OCI-M1 (cell line): ENCODE measurements around the gene CCDC171.
A peak's percentile ranks its signal among the peaks of the same experiment; 100 is the strongest.
"Not testable (repeated sequence)": the region's sequence is repeated elsewhere in the genome, so short reads cannot be mapped to it uniquely, and the experiment has no call there.

Experiments used
- DNase-seq: peaks from one replicate; lab custom pipeline; 2025; lab: John Stamatoyannopoulos, UW

The CCDC171 gene

DNA sequence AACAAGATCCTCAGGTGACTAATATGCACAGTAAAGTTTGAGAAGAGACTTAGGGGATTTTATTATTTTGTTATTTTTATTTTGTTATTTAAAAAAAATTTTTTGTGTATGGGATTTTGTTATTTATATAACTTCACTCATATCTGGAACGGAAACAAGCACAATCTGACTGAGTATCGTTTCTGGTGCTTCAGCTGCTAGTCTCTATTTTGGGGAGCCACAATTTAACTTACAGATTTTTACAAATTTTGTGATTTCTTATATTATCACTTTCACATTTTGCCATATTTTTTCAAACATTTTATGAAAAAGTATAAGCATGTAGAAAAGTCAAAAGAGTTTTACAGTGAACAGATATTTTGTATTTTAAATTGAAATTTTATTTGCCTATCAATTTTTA, 208.7 kb downstream of the CCDC171 start:
- no peak for DNase-seq

DNA sequence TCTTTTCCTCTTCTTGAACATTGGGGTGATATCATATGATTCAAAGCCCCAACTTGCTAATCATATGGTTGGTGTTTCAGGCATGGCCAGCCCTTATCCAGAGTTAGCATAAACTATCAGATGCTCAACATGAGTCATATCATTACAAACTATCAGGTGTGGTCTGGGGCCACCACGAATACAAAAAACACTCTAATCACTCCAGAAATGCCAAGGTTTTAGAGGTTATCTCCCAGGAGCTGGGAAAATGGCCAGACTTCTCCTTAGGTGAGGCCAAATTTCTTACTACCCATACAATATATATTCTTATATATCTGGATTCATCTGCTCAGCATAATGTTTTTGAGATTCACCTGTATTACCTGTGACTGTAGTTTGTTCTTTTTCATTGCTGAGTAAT, 210.5 kb downstream of the CCDC171 start:
- DNase-seq: no peak

DNA sequence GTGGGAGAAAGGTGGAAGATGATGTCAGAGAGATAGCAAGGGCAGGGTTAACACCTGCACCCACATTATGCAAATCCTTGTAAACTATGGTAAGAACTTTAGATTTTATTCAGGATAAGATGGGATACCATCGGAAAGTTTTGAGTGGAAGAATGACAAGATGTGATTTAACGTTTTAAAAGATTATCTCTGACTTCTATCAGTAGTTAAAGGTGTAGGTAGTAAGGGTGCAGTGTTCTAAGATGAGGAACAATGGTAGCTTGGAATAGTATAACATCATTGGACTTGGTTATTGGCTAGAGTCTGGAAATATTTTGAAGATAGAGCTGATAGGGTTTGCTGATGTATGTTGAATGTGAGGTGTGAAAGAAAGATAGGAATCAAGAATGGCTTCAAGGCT, 211.3 kb downstream of the CCDC171 start:
- no peak for DNase-seq

DNA sequence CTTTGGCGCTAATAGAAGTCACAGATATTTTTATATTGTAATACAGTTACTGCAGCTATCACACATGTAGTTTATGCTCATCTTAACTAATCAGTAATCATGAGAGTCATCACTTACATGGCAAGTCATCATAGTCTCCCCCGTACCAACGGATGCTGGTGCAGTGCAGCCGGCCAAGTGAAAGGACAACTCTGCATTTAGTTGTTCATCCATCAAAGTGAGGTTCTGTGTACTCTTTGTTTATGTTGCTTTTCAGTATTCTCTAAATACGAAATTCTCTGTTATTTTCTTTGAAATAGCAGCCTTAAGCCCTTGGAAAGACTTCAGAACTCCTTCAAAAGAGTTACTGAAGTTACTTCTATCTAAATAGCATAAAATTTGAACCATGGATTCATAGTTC, 216.7 kb downstream of the CCDC171 start:
- DNase-seq: no peak

DNA sequence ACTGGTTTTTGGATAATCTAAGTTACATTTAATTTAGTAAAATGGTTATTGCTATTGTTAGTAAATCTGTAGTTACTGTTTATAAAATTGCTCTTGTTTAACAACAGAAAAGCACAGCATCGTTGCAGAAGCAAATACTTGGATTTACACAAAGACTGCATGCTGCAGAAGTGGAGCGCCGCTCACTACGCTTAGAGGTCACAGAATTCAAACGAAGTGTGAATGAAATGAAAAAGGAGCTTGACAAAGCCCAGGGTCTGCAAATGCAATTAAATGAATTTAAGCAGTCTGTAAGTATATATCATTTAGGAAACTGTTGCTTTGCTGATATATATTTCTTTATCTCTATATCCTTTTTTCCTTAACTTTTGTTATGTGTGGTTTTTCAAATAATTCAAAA, 226.0 kb downstream of the CCDC171 start:
- DNase-seq: no peak

DNA sequence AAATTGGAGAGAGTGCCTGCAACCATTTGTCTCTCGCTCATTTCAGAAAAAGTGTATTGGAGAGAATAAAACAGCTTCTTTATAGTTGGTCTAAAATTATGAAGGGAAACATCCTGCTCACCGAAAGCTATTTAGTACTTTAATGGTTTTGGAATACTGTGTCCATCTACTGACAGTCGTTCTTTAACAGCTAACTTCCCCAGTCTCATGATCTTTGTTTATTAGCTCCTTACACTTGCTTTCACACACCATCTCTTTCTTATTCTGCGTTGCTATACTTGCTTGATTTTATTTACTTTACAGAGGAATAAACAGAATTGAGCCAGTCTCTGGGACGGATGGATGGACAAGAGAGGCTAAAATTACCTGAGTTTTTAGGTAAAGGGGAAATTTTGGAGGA, 229.3 kb downstream of the CCDC171 start:
- DNase-seq: no peak

DNA sequence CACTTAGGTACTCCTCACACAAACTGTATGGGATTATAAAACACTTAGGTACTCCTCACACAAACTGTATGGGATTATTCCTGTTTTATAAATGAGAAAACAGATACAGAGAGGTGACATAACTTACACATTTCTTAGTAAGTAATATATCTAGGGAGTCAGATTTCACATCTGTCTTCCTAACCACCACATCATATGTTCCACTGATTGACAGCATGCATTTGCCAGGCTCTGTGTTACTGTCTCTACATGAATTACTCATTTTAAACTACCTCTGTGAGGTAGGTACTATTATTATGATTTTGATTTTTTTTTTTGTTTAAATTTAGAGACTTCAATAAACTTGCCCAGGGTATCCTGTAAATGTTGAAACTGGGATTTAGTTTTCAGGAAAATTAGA, 232.7 kb downstream of the CCDC171 start:
- DNase-seq: no peak

DNA sequence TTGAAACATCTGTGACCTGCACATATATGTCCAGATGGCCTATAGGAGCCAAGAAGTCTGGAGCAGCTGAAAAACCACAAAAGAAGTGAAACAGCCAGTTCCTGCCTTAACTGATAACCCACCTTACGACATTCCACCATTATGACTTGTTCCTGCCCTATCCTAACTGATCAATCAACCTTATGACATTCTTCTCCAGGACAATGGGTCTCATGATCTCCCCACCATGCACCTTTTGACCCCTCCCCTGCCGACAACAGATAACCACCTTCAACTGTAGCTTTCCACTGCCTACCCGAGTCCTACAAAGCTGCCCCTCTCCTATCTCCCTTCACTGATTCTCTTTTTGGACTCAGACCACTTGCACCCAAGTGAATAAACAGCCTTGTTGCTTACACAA, 233.8 kb downstream of the CCDC171 start:
- DNase-seq: peak; percentile 2

DNA sequence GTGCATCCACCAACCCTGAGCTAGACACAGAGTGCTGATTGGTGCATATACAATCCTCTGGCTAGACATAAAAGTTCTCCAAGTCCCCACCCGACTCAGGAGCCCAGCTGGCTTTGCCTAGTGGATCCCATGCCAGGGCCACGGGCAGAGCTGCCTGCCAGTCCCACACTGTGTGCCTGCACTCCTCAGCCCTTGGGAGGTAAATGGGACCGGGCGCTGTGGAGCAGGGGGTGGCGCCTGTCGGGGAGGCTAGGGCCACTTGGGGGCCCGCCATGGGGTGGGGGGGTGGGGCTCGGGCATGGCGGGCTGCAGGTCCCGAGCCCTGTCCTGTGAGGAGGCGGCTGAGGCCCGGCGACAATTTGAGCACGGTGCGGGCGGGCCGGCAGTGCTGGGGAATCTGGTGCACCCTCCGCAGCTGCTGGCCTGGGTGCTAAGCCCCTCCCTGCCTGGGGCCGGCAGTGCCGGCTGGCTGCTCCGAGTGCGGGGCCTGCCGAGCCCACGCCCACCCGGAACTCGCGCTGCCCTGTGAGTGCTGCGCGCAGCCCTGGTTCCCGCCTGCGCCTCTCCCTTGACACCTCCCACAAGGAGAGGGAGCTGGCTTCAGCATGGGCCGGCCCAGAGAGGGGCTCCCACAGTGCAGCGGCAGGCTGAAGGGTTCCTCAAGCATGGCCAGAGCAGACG, 257.5 kb downstream of the CCDC171 start:
- not testable (repeated sequence) for DNase-seq

DNA sequence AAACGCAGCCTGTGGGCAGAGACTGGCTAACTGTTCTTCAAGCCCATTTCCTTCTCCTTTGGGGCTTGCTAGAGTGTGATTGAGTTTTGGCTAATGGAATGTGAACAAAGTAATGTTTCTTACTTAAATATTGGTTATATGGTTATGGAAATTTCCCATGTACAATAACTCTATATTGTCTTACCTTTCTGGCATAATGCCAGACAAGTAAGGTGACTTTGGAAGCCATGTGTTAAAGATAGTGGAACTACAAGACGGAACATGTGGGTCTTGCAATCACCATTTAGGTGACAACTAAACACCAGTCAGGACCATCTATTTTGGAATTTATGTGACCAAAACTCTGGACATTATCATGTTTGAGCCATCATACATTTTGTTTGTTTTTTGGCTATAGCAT, 260.2 kb downstream of the CCDC171 start:
- no peak for DNase-seq

DNA sequence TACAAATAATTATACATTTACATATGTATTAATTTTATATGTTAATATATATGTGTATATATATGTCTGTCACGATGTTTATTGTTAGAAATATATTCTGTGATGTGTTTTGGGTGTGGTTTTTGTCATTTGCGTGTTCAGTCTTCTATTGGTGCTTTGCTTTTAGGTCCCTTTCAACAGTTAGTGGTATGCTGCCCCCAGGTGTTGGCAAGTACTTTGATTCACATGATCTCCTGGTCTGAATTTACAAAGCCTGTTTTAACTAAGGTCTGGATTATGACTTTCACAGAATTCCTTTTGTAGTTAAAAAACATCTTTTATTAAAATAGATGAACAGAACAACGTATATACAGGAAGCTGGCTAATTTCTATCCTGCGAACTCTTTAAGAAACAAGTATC, 271.5 kb downstream of the CCDC171 start:
- DNase-seq: peak; percentile 22

DNA sequence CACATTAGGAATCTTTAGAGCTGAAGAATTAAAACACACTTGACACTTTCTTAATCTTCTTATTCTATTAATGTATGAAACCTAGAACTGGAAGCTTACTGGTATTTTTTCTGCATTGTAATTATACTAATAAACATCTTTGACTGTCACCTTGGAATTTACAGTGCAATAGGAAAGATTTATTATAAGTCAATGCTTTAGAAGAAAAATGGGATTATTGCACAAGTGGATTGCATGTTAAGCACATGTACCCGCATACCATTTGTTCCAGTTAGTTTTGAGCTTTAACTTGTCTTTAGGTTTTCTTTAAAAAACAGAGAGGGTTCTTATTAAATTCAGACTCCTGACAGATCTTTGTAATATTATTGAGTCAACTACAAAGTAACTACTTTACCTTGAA, 278.5 kb downstream of the CCDC171 start:
- no peak for DNase-seq

DNA sequence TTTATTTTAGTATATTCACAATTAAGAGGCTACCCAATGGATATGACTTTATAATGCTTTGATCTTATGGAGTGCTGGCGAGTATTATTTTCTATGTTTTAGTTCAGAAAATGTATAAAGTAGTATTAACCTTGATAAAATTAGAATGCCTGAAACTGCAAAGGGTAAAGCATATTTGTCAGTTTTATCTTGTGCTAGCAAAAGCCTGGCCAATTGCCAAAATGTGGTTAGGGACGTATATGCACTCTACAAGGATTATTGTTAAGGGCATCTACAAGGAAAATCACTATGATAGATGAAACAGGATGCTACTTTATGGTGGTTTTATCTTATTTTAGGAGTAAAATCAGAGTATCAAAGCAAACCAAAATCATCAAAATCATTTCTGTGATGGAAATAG, 281.7 kb downstream of the CCDC171 start:
- peak; percentile 21 for DNase-seq

DNA sequence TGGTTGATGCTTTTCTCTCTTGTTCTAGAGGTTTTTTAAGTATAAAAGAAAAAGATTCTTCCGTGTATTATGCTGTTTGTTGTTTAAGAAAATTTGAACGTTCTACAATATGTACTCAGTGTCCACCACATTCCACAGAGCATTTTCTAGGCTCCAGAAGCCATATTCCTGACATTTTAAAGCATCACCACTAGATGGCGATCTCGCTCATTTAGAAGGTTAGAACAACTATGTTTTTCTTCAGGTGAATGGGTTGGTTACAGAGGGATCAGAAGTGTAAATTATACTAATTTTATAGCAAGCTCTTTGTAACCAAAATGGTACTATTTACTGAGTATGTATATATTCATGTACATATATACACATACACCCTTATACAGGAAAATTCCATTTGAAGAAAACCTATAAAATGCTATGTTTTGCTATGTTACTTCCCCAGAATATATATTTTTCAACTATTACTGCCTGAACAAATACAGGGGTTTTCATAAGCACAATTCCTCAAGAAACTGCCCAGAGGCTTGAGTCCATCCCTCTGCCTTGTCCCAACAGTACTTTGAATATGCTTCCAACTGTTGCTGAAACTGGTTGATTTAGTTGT, 284.3 kb downstream of the CCDC171 start:
- DNase-seq: peak; percentile 56

DNA sequence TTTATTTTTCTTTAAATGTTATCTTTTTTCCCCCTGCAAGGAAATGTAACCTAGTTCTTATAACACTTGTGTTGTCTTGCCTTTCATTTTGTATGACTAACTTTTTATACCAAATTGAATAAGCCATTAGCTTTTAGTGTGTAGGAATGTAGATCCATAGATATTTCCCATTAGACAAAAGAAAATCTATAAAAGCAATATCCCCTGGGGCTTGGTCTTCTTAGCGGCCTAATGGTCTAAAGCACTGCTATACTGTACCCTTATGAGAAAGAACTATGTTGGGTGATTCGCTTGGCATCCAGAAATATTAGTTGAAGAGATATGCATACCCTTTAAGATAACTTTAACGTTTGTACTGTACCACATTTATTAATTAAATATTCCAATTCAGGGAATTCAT, 289.2 kb downstream of the CCDC171 start:
- no peak for DNase-seq

DNA sequence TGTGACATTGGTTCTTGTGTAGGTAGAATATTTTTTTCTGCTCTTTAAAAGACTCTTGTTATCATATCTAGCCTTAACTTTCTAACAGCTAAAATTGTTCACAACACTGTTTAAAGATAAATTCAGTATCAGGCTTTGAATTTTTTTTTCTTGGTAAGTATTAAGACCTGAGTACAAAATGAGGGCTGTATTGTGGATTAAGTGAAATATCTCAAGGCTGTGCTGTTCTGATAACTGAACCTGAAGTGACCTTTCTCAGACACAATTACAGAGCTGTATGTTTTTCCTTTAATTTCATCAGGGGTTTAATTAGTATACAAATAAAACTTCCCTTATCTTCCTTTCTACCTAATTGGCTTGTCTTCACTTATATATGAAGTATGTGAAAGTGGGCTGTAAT, 290.5 kb downstream of the CCDC171 start:
- DNase-seq: peak; percentile 4

DNA sequence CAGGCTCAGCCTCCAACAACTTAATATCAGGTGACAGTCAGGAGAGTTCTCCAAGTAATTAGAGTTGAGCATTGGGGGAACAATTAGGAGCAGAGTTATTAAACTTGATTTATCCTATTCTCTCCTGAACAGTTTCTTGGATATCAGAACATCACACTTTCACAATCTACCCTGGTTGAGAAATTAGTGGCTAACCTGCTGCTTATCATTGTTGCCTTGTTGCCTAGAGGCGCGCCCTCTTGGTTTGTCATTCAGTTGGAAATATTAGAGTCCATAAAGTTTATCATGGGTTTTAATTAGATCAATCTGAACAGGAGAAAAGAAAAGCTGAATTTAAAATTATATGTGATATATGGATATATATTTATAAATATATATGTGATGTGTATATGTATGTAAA, 291.1 kb downstream of the CCDC171 start:
- peak; percentile 2 for DNase-seq

DNA sequence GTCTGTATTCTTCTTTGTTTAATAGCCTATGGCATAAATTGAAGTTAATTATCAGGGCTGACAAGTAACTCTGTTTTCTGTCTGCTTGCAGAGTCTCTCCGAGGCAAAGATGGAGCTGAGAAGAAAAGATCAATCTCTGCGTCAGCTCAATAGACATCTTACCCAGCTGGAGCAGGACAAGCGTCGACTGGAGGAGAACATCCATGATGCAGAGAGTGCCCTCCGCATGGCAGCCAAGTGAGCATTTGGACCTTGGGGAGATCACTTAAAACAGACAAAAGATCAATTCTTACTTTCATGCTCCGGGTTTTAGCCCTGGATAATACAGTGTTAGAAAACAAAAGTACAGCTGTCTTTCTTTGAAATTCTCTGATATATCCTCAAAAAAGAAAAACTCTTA, 293.8 kb downstream of the CCDC171 start:
- DNase-seq: no peak

DNA sequence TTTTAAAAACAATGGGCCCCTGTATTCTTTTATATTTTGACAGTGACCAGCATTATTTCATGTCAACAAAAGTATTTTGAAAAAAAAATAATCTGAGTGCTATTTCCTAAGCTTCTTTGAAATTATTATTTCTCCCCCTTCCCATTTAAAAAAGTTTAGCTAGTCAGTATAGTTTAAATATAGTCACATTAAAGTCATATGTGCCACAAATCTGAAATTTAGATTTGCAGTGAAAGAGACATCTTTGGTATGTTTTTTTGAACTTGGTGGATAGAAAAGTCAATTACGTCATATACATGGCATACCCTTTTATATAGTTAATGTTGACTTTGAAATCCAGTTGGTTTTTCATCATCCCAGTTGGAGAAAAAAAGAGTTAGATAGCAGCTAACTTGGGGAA, 297.0 kb downstream of the CCDC171 start:
- no peak for DNase-seq

DNA sequence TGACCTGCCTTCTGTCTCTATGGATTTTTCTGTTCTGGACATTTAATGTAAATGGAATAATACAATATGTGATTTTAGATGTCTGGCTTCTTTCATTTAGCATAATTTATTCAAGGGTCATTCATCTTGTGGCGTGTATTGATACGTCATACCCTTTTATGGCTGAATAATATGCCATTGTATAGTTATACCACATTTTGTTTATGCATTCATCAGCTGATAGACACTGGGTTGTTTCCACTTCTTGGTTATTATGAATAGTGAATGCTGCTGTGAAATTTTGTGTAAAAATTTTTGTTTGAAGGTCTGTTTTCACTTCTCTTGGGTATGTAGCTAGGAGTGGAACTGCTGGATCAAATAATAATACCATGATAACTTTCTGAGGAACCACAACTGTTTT, 298.9 kb downstream of the CCDC171 start:
- DNase-seq: no peak

DNA sequence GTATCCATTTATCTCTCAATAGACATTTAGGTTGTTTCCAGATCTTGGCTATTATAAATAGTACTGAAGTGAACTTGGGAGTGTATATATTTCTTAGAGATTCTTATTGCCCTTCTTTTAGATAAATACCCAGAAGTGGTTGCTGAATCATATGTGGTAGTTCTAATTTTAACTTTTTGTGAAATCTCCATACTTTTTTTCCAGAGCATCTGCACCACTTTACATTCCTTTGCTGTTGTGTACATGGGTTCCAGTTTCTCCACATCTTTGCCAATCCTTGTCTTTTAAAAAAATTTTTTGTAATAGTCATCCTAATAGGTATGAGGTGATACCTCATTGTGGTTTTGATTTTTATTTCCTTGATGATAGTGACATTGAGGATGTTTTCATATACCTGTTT, 303.7 kb downstream of the CCDC171 start:
- no peak for DNase-seq

DNA sequence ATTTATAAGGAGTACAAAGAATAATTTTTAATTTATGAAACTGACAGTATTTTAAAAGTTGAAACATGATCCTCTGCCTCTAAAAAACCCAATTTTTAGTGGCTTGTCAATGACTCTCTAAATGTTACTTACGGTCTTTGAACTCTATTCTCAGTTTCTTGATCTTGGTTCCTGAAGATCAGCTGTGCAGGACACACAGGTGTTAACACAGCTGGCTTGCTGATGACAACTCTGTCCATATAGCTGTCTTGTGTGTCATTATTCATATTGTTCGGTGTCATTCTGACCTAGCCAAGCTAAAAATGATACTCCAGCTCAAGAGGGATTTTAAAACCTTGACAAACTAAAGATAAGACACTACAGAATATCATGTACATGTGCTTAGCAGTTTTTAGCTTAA, 314.5 kb downstream of the CCDC171 start:
- no peak for DNase-seq

DNA sequence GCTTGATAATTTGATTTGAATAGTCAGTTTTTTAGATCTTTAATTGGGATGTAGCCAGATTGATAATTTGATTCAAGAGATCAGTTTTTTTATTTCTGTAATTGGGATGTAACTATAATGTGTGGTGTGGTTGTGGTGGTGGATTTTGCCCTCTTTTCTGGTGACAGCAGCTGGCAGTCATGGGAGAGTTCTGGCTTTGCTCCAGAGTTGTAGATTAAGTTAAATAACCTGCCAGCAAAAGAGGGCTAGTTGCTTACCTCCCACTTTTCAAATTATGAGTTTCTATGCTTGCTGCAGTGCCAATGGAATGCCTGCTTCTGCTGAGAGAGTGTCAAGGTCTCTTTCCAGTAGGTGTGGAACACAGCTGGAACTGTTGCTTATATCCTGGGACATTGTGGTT, 315.1 kb downstream of the CCDC171 start:
- DNase-seq: no peak

DNA sequence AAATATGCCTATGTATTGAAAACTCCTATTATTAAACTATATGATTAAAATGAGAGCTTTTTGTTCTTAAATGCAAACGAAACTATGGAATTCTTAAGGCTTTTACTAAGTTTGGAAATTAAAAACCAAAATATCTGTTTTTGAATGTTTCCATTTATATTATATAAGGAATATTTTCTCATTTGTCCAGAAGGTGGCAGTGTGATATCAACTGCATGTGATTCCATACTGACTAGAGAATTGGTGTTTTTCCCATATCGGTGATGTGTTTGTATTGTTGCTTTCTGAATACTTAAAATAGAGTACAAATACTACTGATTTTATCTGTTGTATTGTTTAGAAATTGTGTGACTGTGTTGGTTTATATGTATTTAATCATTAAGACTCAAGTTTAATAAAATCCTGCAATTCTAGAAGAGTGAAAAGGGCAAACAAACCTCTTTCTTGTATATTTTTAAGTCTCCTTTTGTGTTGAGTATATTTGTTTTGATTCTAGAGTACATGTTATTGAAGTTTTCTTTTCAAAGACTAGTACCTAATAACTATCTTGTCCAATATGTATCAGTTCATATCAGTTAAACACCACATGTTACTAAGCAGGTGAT, 320.8 kb downstream of the CCDC171 start:
- peak; percentile 50 for DNase-seq
